Measurements from ENCODE around the gene RIT2.

The RIT2 gene

DNA sequence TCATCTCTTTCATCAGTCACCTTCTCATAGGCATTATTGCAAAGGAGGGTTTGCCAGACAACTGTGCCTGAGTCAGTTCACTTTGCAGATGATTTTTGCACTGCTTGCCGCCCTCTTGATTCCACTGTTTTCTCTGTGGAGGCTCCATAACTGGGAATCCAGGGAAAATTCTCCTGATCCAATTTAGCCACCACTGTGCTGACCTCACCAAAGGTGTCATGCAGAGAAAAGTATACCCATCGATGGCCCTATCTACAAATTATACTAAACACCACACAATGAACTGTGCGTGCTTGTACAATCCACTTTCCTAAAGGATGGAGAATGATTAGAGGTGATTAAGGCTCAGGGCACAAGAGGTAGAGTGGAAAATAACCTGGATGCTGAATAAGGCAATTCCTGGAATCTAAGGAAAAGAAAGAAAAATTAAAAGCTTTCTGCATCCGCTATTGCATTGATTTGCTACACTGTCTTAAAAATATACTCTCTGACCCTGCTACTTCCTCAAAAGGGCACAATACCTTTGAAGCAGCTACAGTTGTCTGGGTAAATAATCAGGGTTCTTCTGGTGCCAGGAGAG lies 409.4 kb downstream of the RIT2 start:
- no peaks in the 10 kb centered on the region for H3K27me3 ChIP-seq (ENCODE audit: insufficient read depth, poor library complexity, severe bottlenecking)
- DNase-seq (ENCODE audit: low read depth in 1 of 2, low spot score in 1 of 2) = no peak
- no peak overlapping the region for H3K4me3 ChIP-seq (replicated peaks; ENCODE audit: insufficient read depth, low read length)
- H3K27ac ChIP-seq (replicated peaks) = no peak overlapping the region
- TF ChIP-seq CTCF (IDR thresholded peaks at IDR 0.05; ENCODE audit: insufficient read depth, low read length) (no peak), SPI1 (IDR thresholded peaks at IDR 0.05; ENCODE audit: borderline replicate concordance, low read depth) (no peak), POLR2AphosphoS5 (IDR thresholded peaks at IDR 0.05; ENCODE audit: low read depth) (no peak), REST (IDR thresholded peaks at IDR 0.05; ENCODE audit: insufficient replicate concordance, low read depth) (no peak), GABPA (IDR thresholded peaks at IDR 0.05; ENCODE audit: low read depth) (no peak)

All from HL-60 (cell line).